ENCODE data around the gene TMEM266.

Gene TMEM266

GRCh38 chr15:76161153-76162035, 101.6 kb downstream of the TMEM266 start:
- no peak for DNase-seq (ENCODE audit: low read depth in 3 of 3)

GRCh38 chr15:76162036-76162398, 102.2 kb downstream of the TMEM266 start:
- DNase-seq (ENCODE audit: low read depth in 3 of 3): no peak

GRCh38 chr15:76162784-76163456, 103.1 kb downstream of the TMEM266 start:
- DNase-seq (ENCODE audit: low read depth in 3 of 3): no peak

GRCh38 chr15:76163457-76164295, 103.9 kb downstream of the TMEM266 start:
- no peak for DNase-seq (ENCODE audit: low read depth in 3 of 3)

- no peak for DNase-seq (ENCODE audit: low read depth in 3 of 3)
Measured at GRCh38 chr15:76164602-76165001, 104.8 kb downstream of the TMEM266 start.

- DNase-seq (ENCODE audit: low read depth in 3 of 3): no peak
Measured at GRCh38 chr15:76165951-76166350, 106.2 kb downstream of the TMEM266 start.

GRCh38 chr15:76168237-76168984, 108.6 kb downstream of the TMEM266 start:
- DNase-seq (ENCODE audit: low read depth in 3 of 3): no peak

GRCh38 chr15:76169018-76169417, 109.2 kb downstream of the TMEM266 start:
- no peak for DNase-seq (ENCODE audit: low read depth in 3 of 3)

GRCh38 chr15:76169911-76170800, 110.4 kb downstream of the TMEM266 start:
- no peak for DNase-seq (ENCODE audit: low read depth in 3 of 3)

- DNase-seq (ENCODE audit: low read depth in 3 of 3): no peak
Measured at GRCh38 chr15:76172782-76173181, 113.0 kb downstream of the TMEM266 start.

- DNase-seq (ENCODE audit: low read depth in 3 of 3): no peak
Measured at GRCh38 chr15:76173317-76173834, 113.6 kb downstream of the TMEM266 start.

- DNase-seq (ENCODE audit: low read depth in 3 of 3): no peak
Measured at GRCh38 chr15:76174654-76175053, 114.9 kb downstream of the TMEM266 start.

- no peak for DNase-seq (ENCODE audit: low read depth in 3 of 3)
Measured at GRCh38 chr15:76175442-76175841, 115.7 kb downstream of the TMEM266 start.

GRCh38 chr15:76176059-76176458, 116.3 kb downstream of the TMEM266 start:
- DNase-seq (ENCODE audit: low read depth in 3 of 3): no peak

- no peak for DNase-seq (ENCODE audit: low read depth in 3 of 3)
Measured at GRCh38 chr15:76176487-76177085, 116.8 kb downstream of the TMEM266 start.

- no peak for DNase-seq (ENCODE audit: low read depth in 3 of 3)
Measured at GRCh38 chr15:76177491-76178040, 117.8 kb downstream of the TMEM266 start.

- no peak for DNase-seq (ENCODE audit: low read depth in 3 of 3)
Measured at GRCh38 chr15:76178296-76179000, 118.7 kb downstream of the TMEM266 start.

GRCh38 chr15:76179023-76179422, 119.2 kb downstream of the TMEM266 start:
- DNase-seq (ENCODE audit: low read depth in 3 of 3): no peak

- no peak for DNase-seq (ENCODE audit: low read depth in 3 of 3)
Measured at GRCh38 chr15:76180321-76180720, 120.5 kb downstream of the TMEM266 start.
